CD4-positive, alpha-beta memory T cell (primary cell): ENCODE results near the gene ANKRD60. TPM values are rescaled to one million over a fixed set of nuclear protein-coding genes. Genes with fewer than 3 reads are reported as not detected.

ENCODE experiments used
- polyA plus RNA-seq, 2 donors: library from polyadenylated mRNA; unstranded; fragments of 300-500 nt; fragmentation: Illumina TruSeq; gene quantifications; one replicate each; pipeline ENCODE4 v1.2.3, GENCODE V29; 2021
- total RNA-seq, 2 experiments: library from RNA; stranded (reverse); gene quantifications; one replicate each; pipeline ENCODE4 v1.2.3, GENCODE V29; 2021

Gene ANKRD60
- total and polyA plus RNA-seq, 4 experiments from 2014 or later, result not detected

Other genes starting within 250 kb of the ANKRD60 start
- gene RAB22A, start 81.1 kb upstream of the ANKRD60 start, total RNA-seq, result 10 to 100 TPM; 23.6 TPM
- 10 to 100 TPM; 11.0 to 17.1 TPM for gene RAB22A, start 81.1 kb upstream of the ANKRD60 start, polyA plus RNA-seq
- gene VAPB, start 160.6 kb upstream of the ANKRD60 start, total RNA-seq, result 10 to 100 TPM; 37.6 to 40.1 TPM
- gene VAPB, start 160.6 kb upstream of the ANKRD60 start, polyA plus RNA-seq, result 10 to 100 TPM; 27.6 to 28.4 TPM